GM12878 (cell line): ENCODE measurements around the gene RASD1. TPM values are rescaled to one million over a fixed set of nuclear protein-coding genes. Genes with fewer than 3 reads are reported as not detected.

Experiments used
- ATAC-seq: fragments of 200-7000 bp; cut with Tn5 transposase; 3 replicates; pipeline ENCODE4 v1.9.1; 2020; ENCODE audit warnings: mild to moderate bottlenecking, moderate library complexity
- BruUV-seq: library from RNA; stranded (reverse); fragments of 400-500 nt; replicated peaks from 2 replicates; lab custom pipeline; 2021; lab: Mats Ljungman, UMichigan
- CTCF ChIA-PET: fragments of 300-600 bp; sonication (Branson Sonifier 250); formaldehyde crosslinking; extraction: SDS; loops from one replicate; lab custom pipeline; 2021; ENCODE audit warnings: inconsistent platforms; lab: Yijun Ruan, JAX
- POLR2A ChIA-PET: fragments of 350-600 bp; formaldehyde crosslinking; extraction: SDS; loops from one replicate; lab custom pipeline; 2021; ENCODE audit warnings: inconsistent platforms; lab: Charles Lee
- RAD21 ChIA-PET: fragments of 300-600 bp; sonication (Branson Sonifier 250); formaldehyde crosslinking; loops from one replicate; lab custom pipeline; 2023; ENCODE audit warnings: antibody characterized with exemption; ENCODE audit not compliant: unreplicated experiment; lab: Charles Lee
- SMC1A ChIA-PET: fragments of 300-600 bp; sonication (Branson Sonifier 250); formaldehyde crosslinking; loops from one replicate; lab custom pipeline; 2023; ENCODE audit not compliant: unreplicated experiment, uncharacterized antibody; lab: Charles Lee
- DNase-seq: peaks from one replicate; pipeline ENCODE4 v3.0.0-alpha.2; 2011; ENCODE audit warnings: low read depth, low spot score
- FAIRE-seq: peaks from 3 replicates; lab custom pipeline; 2011; peaks lifted over from hg19 to GRCh38; lab: Jason Lieb, UNC
- H2AFZ ChIP-seq: 2 replicates; pipeline ENCODE4 v1.6.0; 2011; ENCODE audit warnings: low read depth, low read length, control low read depth; ENCODE audit not compliant: control insufficient read depth
- H3K27ac ChIP-seq: 2 replicates; pipeline ENCODE4 v1.5.1; 2011; ENCODE audit warnings: control low read depth; ENCODE audit not compliant: control insufficient read depth, insufficient read depth
- H3K27me3 ChIP-seq, 2 experiments: replicated peaks in 1 of 2; 2 replicates each; pipeline versions ENCODE4 v1.6.0 to v1.6.1; 2011; ENCODE audit warnings: low read length in 1 of 2; ENCODE audit not compliant: control insufficient read depth in 2 of 2, insufficient read depth in 2 of 2
- H3K36me3 ChIP-seq, 2 experiments: 2 replicates each; pipeline ENCODE4 v1.5.1; 2011; ENCODE audit warnings: low read length in 1 of 2; ENCODE audit not compliant: control insufficient read depth in 2 of 2, insufficient read depth in 2 of 2
- H3K4me1 ChIP-seq: 2 replicates; pipeline ENCODE4 v1.6.1; 2011; ENCODE audit warnings: mild to moderate bottlenecking, low read length, moderate library complexity, mixed read lengths; ENCODE audit not compliant: control insufficient read depth, insufficient read depth
- H3K4me2 ChIP-seq: 2 replicates; pipeline ENCODE4 v1.6.0; 2011; ENCODE audit warnings: control low read depth; ENCODE audit not compliant: control insufficient read depth, insufficient read depth
- H3K4me3 ChIP-seq: fragments of 200-600 bp; sonication (generic); 2 replicates; pipeline ENCODE4 v1.5.1; 2016
- H3K79me2 ChIP-seq: 2 replicates; pipeline ENCODE4 v1.6.0; 2011; ENCODE audit warnings: low read length; ENCODE audit not compliant: control insufficient read depth, insufficient read depth
- H3K9ac ChIP-seq: 2 replicates; pipeline ENCODE4 v1.8.0; 2011; ENCODE audit warnings: low read length, control low read depth, mixed read lengths; ENCODE audit not compliant: control insufficient read depth, insufficient read depth
- H3K9me3 ChIP-seq: replicated peaks from 3 replicates; pipeline ENCODE4 v1.5.1; 2011; ENCODE audit warnings: mild to moderate bottlenecking, low read length; ENCODE audit not compliant: control insufficient read depth, insufficient read depth
- H4K20me1 ChIP-seq: 2 replicates; pipeline ENCODE4 v1.6.0; 2011; ENCODE audit not compliant: control insufficient read depth, insufficient read depth
- BRCA1 ChIP-seq: IDR thresholded peaks from 2 replicates; pipeline ENCODE4 v1.6.1; 2011; ENCODE audit warnings: low read depth, low read length, improper control_type of control experiment
- CBX3 ChIP-seq: fragments of 200-600 bp; sonication (generic); IDR thresholded peaks from 2 replicates; pipeline ENCODE4 v1.6.1; 2016; ENCODE audit warnings: low read depth, borderline replicate concordance
- CEBPB ChIP-seq, 2 experiments: fragments of 150-350 bp in 1 of 2; IDR thresholded peaks; 2 replicates each; pipeline ENCODE4 v1.6.1; 2012 to 2014; ENCODE audit warnings: low read depth in 2 of 2, low read length in 2 of 2, borderline replicate concordance in 1 of 2, inconsistent platforms in 1 of 2
- E2F4 ChIP-seq: IDR thresholded peaks from 2 replicates; pipeline ENCODE4 v1.6.1; 2012; ENCODE audit warnings: low read depth, low read length, improper control_type of control experiment
- ETV6 ChIP-seq, 2 experiments: fragments of 450-650 bp in 1 of 2; IDR thresholded peaks in 1 of 2; conservative IDR thresholded peaks in 1 of 2; 2 replicates each; pipeline ENCODE4 v1.6.1; 2014; ENCODE audit warnings: antibody characterized with exemption in 1 of 2, borderline replicate concordance in 1 of 2, low read depth in 1 of 2, mild to moderate bottlenecking in 1 of 2, moderate library complexity in 1 of 2
- GABPA ChIP-seq: IDR thresholded peaks from 2 replicates; pipeline ENCODE4 v1.6.1; 2014; ENCODE audit warnings: antibody characterized with exemption, low read depth, mild to moderate bottlenecking, inconsistent platforms
- HDAC6 ChIP-seq: fragments of 200-600 bp; sonication (generic); IDR thresholded peaks from one replicate; pipeline ENCODE4 v1.8.0; 2017; ENCODE audit warnings: antibody characterized with exemption; ENCODE audit not compliant: unreplicated experiment
- POLR2A ChIP-seq: IDR thresholded peaks from 2 replicates; pipeline ENCODE4 v1.6.1; 2011; ENCODE audit warnings: low read depth, mild to moderate bottlenecking, low read length
- SMARCA5 ChIP-seq: fragments of 450-650 bp; IDR thresholded peaks from 2 replicates; pipeline ENCODE4 v1.6.1; 2017; ENCODE audit warnings: mild to moderate bottlenecking
- SUPT20H ChIP-seq: IDR thresholded peaks from 2 replicates; pipeline ENCODE4 v1.6.1; 2011; ENCODE audit warnings: low read depth, mild to moderate bottlenecking, low read length, moderate library complexity, borderline replicate concordance; ENCODE audit not compliant: control insufficient read depth
- TBL1XR1 ChIP-seq: IDR thresholded peaks from 2 replicates; pipeline ENCODE4 v1.6.1; 2012; ENCODE audit warnings: low read depth, low read length, improper control_type of control experiment
- TCF12 ChIP-seq: IDR thresholded peaks from 2 replicates; pipeline ENCODE4 v1.6.1; 2011; ENCODE audit warnings: low read depth, mild to moderate bottlenecking, low read length
- YY1 ChIP-seq: IDR thresholded peaks from 2 replicates; pipeline ENCODE4 v1.6.1; 2011; ENCODE audit warnings: low read depth, mild to moderate bottlenecking, low read length
- ZNF622 ChIP-seq: fragments of 450-650 bp; IDR thresholded peaks from 2 replicates; pipeline ENCODE4 v1.6.1; 2017; ENCODE audit warnings: mild to moderate bottlenecking, inconsistent platforms
- WGBS: methylation state at CpG from one replicate; pipeline ENCODE4 v1.1.6; 2016; ENCODE audit warnings: low lambda C conversion rate; ENCODE audit not compliant: insufficient replicate concordance, insufficient coverage; ENCODE audit errors: missing lambda C conversion rate; 5-methylcytosine and 5-hydroxymethylcytosine counted together
- in situ Hi-C: fragments of 300-500 bp; cut with MboI; formaldehyde crosslinking; loops from 9 replicates; pipeline ENCODE4 v1.14.3; 2018; ENCODE audit warnings: mixed read lengths
- intact Hi-C: fragments of 100-400 bp; cut with micrococcal nuclease; formaldehyde crosslinking; loops from one replicate; pipeline ENCODE4 v1.14.2; 2022; ENCODE audit not compliant: unreplicated experiment
- polyA plus RNA-seq, 11 experiments: library from polyadenylated mRNA; depleted of rRNA in 4 of 11; unstranded in 6 of 11; stranded (reverse) in 5 of 11; fragments of >200 nt; fragmentation: Nextera tagmentation in 4 of 11; fragmentation: Illumina TruSeq in 1 of 11; extraction: Ambion mirVana in 4 of 11; extraction: Trizol in 1 of 11; gene quantifications; 1 replicate in 1 of 11; 2 replicates in 10 of 11; pipeline versions ENCODE4 v1.2.1 to v1.2.3, GENCODE V29; 2011 to 2016; ENCODE audit warnings: inconsistent platforms in 2 of 11, missing spikeins in 2 of 11, low read depth in 1 of 11
- total RNA-seq, 4 experiments: library from RNA; depleted of rRNA in 3 of 4; stranded (reverse); fragments of >200 nt in 3 of 4; fragmentation: Illumina TruSeq in 1 of 4; extraction: Trizol in 1 of 4; gene quantifications; 2 replicates each; pipeline versions ENCODE4 v1.2.1 to v1.2.3, GENCODE V29; 2013 to 2021
- TF ChIP-seq, protein P1 (sequence below): IDR thresholded peaks from 2 replicates; pipeline ENCODE4 v1.6.1; 2011; ENCODE audit warnings: borderline replicate concordance, low read depth, mild to moderate bottlenecking, moderate library complexity, low read length; ENCODE audit not compliant: insufficient read depth, poor library complexity, severe bottlenecking
- TF ChIP-seq, protein P2 (sequence below): IDR thresholded peaks from 2 replicates; pipeline ENCODE4 v1.6.1; 2012; ENCODE audit warnings: low read length, inconsistent platforms
- TF ChIP-seq, protein P3 (sequence below): fragments of 450-650 bp; formaldehyde crosslinking; IDR thresholded peaks from 2 replicates; pipeline ENCODE4 v1.4.0; 2022; ENCODE audit warnings: mild to moderate bottlenecking, moderate library complexity

Gene RASD1
- total and polyA plus RNA-seq, 10 of the 15 experiments (the other 5 are each of a cell fraction or from before 2014, with no cell fraction given): 0.14 to 0.33 TPM; not detected in 8

- TF ChIP-seq, protein P1, sequence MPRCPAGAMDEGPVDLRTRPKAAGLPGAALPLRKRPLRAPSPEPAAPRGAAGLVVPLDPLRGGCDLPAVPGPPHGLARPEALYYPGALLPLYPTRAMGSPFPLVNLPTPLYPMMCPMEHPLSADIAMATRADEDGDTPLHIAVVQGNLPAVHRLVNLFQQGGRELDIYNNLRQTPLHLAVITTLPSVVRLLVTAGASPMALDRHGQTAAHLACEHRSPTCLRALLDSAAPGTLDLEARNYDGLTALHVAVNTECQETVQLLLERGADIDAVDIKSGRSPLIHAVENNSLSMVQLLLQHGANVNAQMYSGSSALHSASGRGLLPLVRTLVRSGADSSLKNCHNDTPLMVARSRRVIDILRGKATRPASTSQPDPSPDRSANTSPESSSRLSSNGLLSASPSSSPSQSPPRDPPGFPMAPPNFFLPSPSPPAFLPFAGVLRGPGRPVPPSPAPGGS: no peak
- TF ChIP-seq BRCA1 (no peak), ETV6 (conservative IDR thresholded peaks at IDR 0.05 in 1 of 2, IDR thresholded peaks at IDR 0.05 in 1 of 2; ENCODE audit: borderline replicate concordance in 1 of 2, low read depth in 1 of 2) (no peak), TBL1XR1 (no peak), SMARCA5 (no peak), CBX3 (no peak), HDAC6 (no peak)
- TF ChIP-seq, protein P2, sequence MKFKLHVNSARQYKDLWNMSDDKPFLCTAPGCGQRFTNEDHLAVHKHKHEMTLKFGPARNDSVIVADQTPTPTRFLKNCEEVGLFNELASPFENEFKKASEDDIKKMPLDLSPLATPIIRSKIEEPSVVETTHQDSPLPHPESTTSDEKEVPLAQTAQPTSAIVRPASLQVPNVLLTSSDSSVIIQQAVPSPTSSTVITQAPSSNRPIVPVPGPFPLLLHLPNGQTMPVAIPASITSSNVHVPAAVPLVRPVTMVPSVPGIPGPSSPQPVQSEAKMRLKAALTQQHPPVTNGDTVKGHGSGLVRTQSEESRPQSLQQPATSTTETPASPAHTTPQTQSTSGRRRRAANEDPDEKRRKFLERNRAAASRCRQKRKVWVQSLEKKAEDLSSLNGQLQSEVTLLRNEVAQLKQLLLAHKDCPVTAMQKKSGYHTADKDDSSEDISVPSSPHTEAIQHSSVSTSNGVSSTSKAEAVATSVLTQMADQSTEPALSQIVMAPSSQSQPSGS: no peak
Measured at GRCh38 chr17:17519886-17520285, 23.7 kb upstream of the RASD1 start (continued).

- H3K27ac ChIP-seq: no peak overlapping the region
- intact Hi-C loops (no loop called here), in situ Hi-C loops (no loop called here)
- WGBS: 16% methylated on average over 5 of the region's 5 CpGs
- no peak overlapping the region for H3K4me2 ChIP-seq
- no peaks in the 10 kb centered on the region for H3K27me3 ChIP-seq
- no peaks in the 10 kb centered on the region for H3K4me1 ChIP-seq
- H3K36me3 ChIP-seq: no peaks in the 10 kb centered on the region
- ChIA-PET SMC1A (no interaction called here), CTCF (interaction anchor here (0.7 kb wide), 1 partner anchor 1131 kb away, joined by 3 read pairs; no protein-coding TSS in a partner anchor), POLR2A (no interaction called here), RAD21 (no interaction called here)
- no peaks in the 10 kb centered on the region for H4K20me1 ChIP-seq
- no peak for DNase-seq
- no peak overlapping the region for H3K9ac ChIP-seq
- BruUV-seq: no TSS peak
- FAIRE-seq: no peak
- no peak overlapping the region for H2AFZ ChIP-seq
- no peaks in the 10 kb centered on the region for H3K9me3 ChIP-seq
- no peak overlapping the region for H3K4me3 ChIP-seq
- H3K79me2 ChIP-seq: no peaks in the 10 kb centered on the region
- no peak for ATAC-seq
- no peak for TF ChIP-seq ZNF622
- no peak for TF ChIP-seq TCF12
- no peak for TF ChIP-seq E2F4
- TF ChIP-seq, protein P3, sequence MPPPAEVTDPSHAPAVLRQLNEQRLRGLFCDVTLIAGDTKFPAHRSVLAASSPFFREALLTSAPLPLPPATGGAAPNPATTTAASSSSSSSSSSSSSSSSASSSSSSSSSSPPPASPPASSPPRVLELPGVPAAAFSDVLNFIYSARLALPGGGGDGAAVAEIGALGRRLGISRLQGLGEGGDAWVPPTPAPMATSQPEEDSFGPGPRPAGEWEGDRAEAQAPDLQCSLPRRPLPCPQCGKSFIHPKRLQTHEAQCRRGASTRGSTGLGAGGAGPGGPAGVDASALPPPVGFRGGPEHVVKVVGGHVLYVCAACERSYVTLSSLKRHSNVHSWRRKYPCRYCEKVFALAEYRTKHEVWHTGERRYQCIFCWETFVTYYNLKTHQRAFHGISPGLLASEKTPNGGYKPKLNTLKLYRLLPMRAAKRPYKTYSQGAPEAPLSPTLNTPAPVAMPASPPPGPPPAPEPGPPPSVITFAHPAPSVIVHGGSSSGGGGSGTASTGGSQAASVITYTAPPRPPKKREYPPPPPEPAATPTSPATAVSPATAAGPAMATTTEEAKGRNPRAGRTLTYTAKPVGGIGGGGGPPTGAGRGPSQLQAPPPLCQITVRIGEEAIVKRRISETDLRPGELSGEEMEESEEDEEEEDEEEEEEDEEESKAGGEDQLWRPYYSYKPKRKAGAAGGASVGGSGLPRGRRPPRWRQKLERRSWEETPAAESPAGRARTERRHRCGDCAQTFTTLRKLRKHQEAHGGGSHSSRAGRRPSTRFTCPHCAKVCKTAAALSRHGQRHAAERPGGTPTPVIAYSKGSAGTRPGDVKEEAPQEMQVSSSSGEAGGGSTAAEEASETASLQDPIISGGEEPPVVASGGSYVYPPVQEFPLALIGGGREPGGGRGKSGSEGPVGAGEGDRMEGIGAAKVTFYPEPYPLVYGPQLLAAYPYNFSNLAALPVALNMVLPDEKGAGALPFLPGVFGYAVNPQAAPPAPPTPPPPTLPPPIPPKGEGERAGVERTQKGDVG (CRISPR knock-in tag): no peak
- no peak for TF ChIP-seq SMARCA5
- no peak for TF ChIP-seq SUPT20H
- no peak for TF ChIP-seq GABPA
- TF ChIP-seq CEBPB (IDR thresholded peaks at IDR 0.05; ENCODE audit: borderline replicate concordance in 1 of 2, low read depth in 2 of 2, low read length in 2 of 2): no peak
- TF ChIP-seq POLR2A: no peak
- no peak for TF ChIP-seq YY1
Measured at GRCh38 chr17:17518951-17519350, 22.8 kb upstream of the RASD1 start.
